ENCODE data around the gene KCTD10.
"Not testable (repeated sequence)": the region's sequence is repeated elsewhere in the genome, so short reads cannot be mapped to it uniquely, and the experiment has no call there.

The KCTD10 gene

GRCh38 chr12:109475993-109476806 is 900 bp downstream of the KCTD10 start:
- FAIRE-seq (no peak), DNase-seq (ENCODE audit: extremely low spot score, insufficient read length, low read depth) (no peak)

- FAIRE-seq (no peak), DNase-seq (ENCODE audit: extremely low spot score, insufficient read length, low read depth) (no peak)
Measured at GRCh38 chr12:109475121-109475520, 2.0 kb downstream of the KCTD10 start.

GRCh38 chr12:109473526-109474270 is 3.4 kb downstream of the KCTD10 start:
- not testable (repeated sequence) for DNase-seq (ENCODE audit: extremely low spot score, insufficient read length, low read depth); FAIRE-seq

- FAIRE-seq (no peak), DNase-seq (ENCODE audit: extremely low spot score, insufficient read length, low read depth) (no peak)
Measured at GRCh38 chr12:109473006-109473405, 4.1 kb downstream of the KCTD10 start.

- DNase-seq (ENCODE audit: extremely low spot score, insufficient read length, low read depth) = no peak
- FAIRE-seq = no peak
Measured at GRCh38 chr12:109469517-109469916, 7.6 kb downstream of the KCTD10 start.

GRCh38 chr12:109467978-109468676 is 9.0 kb downstream of the KCTD10 start:
- no peak for FAIRE-seq
- no peak for DNase-seq (ENCODE audit: extremely low spot score, insufficient read length, low read depth)

- FAIRE-seq (no peak), DNase-seq (ENCODE audit: extremely low spot score, insufficient read length, low read depth) (no peak)
Measured at GRCh38 chr12:109466821-109467220, 10.3 kb downstream of the KCTD10 start.

- DNase-seq (ENCODE audit: extremely low spot score, insufficient read length, low read depth) = no peak
- FAIRE-seq = no peak
Measured at GRCh38 chr12:109466305-109466704, 10.8 kb downstream of the KCTD10 start.

- DNase-seq (ENCODE audit: extremely low spot score, insufficient read length, low read depth) (no peak), FAIRE-seq (no peak)
Measured at GRCh38 chr12:109464642-109465351, 12.3 kb downstream of the KCTD10 start.

- FAIRE-seq (no peak), DNase-seq (ENCODE audit: extremely low spot score, insufficient read length, low read depth) (no peak)
Measured at GRCh38 chr12:109463756-109464155, 13.3 kb downstream of the KCTD10 start.

GRCh38 chr12:109462868-109463692 is 14.0 kb downstream of the KCTD10 start:
- FAIRE-seq (no peak), DNase-seq (ENCODE audit: extremely low spot score, insufficient read length, low read depth) (no peak)

- DNase-seq (ENCODE audit: extremely low spot score, insufficient read length, low read depth) = no peak
- FAIRE-seq = no peak
Measured at GRCh38 chr12:109461846-109462756, 15.0 kb downstream of the KCTD10 start.

- FAIRE-seq (no peak), DNase-seq (ENCODE audit: extremely low spot score, insufficient read length, low read depth) (no peak)
Measured at GRCh38 chr12:109461049-109461845, 15.9 kb downstream of the KCTD10 start.

- no peak for FAIRE-seq
- no peak for DNase-seq (ENCODE audit: extremely low spot score, insufficient read length, low read depth)
Measured at GRCh38 chr12:109460538-109460937, 16.6 kb downstream of the KCTD10 start.

GRCh38 chr12:109459247-109459646 is 17.9 kb downstream of the KCTD10 start:
- FAIRE-seq = no peak
- no peak for DNase-seq (ENCODE audit: extremely low spot score, insufficient read length, low read depth)

GRCh38 chr12:109458771-109459208 is 18.3 kb downstream of the KCTD10 start:
- DNase-seq (ENCODE audit: extremely low spot score, insufficient read length, low read depth) (no peak), FAIRE-seq (no peak)

GRCh38 chr12:109458086-109458485 is 19.0 kb downstream of the KCTD10 start:
- DNase-seq (ENCODE audit: extremely low spot score, insufficient read length, low read depth) (no peak), FAIRE-seq (no peak)

Measured in GM18507 (cell line).